Breast epithelium (tissue), 3 donors: Measurements from ENCODE around the gene PDLIM5.

ENCODE experiments used
- POLR2A ChIP-seq: fragments of 450-650 bp; IDR thresholded peaks from one replicate; pipeline ENCODE4 v1.6.1; 2016; ENCODE audit warnings: antibody characterized with exemption, mild to moderate bottlenecking, moderate library complexity
- TF ChIP-seq, protein P1 (sequence below), 3 donors: fragments of 450-650 bp; IDR thresholded peaks; one replicate each; pipeline ENCODE4 v1.5.1; 2016 to 2017; ENCODE audit warnings: antibody characterized with exemption in 3 of 3, mild to moderate bottlenecking in 3 of 3, moderate library complexity in 3 of 3

DNA sequence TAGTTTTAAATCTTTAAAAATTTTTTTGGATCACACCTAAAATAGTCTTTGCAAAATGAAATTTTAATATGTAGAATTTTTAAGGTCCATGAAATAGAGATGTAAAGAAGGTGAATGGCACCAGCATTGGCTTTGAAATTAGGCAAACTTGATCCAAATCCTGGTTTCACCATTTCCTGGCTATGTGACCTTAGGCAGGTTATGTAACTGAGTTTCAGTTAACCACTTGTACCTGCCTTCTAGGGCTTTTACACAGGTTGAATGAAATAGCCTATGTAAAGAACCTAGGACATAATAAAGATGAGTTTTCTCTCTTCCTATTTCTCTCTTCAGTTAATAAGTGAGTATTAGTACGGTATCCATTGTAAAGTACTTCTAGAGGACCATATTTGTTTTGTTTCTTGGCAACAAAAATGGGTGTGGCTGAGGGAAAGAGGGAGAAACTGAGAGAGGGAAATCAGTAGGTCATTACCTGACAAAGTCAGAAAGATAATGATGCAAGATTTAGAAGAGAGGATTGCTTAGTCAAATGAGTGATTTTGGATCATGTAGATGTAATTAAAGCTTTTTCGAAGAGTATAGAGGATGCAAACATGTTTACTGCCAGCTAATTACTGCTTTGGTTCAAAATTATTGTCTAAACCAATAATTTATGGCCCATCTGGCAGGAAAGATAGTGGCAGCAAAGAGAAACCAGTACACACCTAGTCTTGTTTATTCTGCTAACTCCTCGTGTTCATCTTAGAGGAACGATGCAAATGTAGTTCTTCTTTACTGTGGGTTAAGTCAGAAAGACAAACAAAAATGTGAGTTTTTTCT lies 81.9 kb downstream of the PDLIM5 start:
- TF ChIP-seq, protein P1, sequence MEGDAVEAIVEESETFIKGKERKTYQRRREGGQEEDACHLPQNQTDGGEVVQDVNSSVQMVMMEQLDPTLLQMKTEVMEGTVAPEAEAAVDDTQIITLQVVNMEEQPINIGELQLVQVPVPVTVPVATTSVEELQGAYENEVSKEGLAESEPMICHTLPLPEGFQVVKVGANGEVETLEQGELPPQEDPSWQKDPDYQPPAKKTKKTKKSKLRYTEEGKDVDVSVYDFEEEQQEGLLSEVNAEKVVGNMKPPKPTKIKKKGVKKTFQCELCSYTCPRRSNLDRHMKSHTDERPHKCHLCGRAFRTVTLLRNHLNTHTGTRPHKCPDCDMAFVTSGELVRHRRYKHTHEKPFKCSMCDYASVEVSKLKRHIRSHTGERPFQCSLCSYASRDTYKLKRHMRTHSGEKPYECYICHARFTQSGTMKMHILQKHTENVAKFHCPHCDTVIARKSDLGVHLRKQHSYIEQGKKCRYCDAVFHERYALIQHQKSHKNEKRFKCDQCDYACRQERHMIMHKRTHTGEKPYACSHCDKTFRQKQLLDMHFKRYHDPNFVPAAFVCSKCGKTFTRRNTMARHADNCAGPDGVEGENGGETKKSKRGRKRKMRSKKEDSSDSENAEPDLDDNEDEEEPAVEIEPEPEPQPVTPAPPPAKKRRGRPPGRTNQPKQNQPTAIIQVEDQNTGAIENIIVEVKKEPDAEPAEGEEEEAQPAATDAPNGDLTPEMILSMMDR (IDR thresholded peaks at IDR 0.05) = no peak
- TF ChIP-seq POLR2A = no peak
